OCI-LY3 (cell line): ENCODE measurements around the gene COG5.
A peak's percentile ranks its signal among the peaks of the same experiment; 100 is the strongest.

Source experiments
- H2AFZ ChIP-seq: fragments of 200-600, 300-600 bp; shearing (Covaris generic); 2 replicates; pipeline ENCODE4 v1.6.0; 2014; ENCODE audit warnings: antibody characterized with exemption, low read depth, low read length
- H3K27ac ChIP-seq: fragments of 200-600, 300-600 bp; sonication (generic); 2 replicates; pipeline ENCODE4 v1.5.1; 2014; ENCODE audit warnings: mild to moderate bottlenecking, low read length, moderate library complexity, mixed read lengths
- H3K27me3 ChIP-seq: fragments of 200-600, 300-600 bp; sonication (generic); 2 replicates; pipeline ENCODE4 v1.6.1; 2014; ENCODE audit warnings: low read depth, low read length, mixed read lengths
- H3K36me3 ChIP-seq: fragments of 200-600, 300-600 bp; sonication (generic); replicated peaks from 2 replicates; pipeline ENCODE3; 2014; ENCODE audit warnings: low read depth, low read length, mixed read lengths
- H3K4me1 ChIP-seq: fragments of 300-600, 200-600 bp; sonication (generic); 2 replicates; pipeline ENCODE4 v1.6.1; 2014; ENCODE audit warnings: low read length, mixed read lengths
- H3K4me2 ChIP-seq: fragments of 200-600, 300-600 bp; sonication (generic); 2 replicates; pipeline ENCODE4 v1.6.1; 2014; ENCODE audit warnings: low read length, mixed read lengths
- H3K4me3 ChIP-seq: fragments of 300-600, 200-600 bp; sonication (generic); 2 replicates; pipeline ENCODE4 v1.5.1; 2014; ENCODE audit warnings: antibody characterized with exemption, mild to moderate bottlenecking, low read length, moderate library complexity
- H3K79me2 ChIP-seq: fragments of 300-600, 200-600 bp; shearing (Covaris generic); 2 replicates; pipeline ENCODE4 v1.6.1; 2014; ENCODE audit warnings: mild to moderate bottlenecking, low read length, mixed read lengths
- H3K9ac ChIP-seq: fragments of 300-600, 200-600 bp; shearing (Covaris generic); 2 replicates; pipeline ENCODE4 v1.6.0; 2014; ENCODE audit warnings: mild to moderate bottlenecking, low read length, moderate library complexity
- H3K9me3 ChIP-seq: fragments of 200-600, 300-600 bp; shearing (Covaris generic); 2 replicates; pipeline ENCODE4 v1.6.1; 2014; ENCODE audit warnings: low read length, mixed read lengths; ENCODE audit not compliant: insufficient read depth
- H4K20me1 ChIP-seq: fragments of 200-600, 300-600 bp; sonication (generic); 2 replicates; pipeline ENCODE4 v1.6.1; 2016; ENCODE audit warnings: low read length, mixed read lengths; ENCODE audit not compliant: insufficient read depth
- CTCF ChIP-seq: fragments of 200-600, 300-600 bp; sonication (generic); IDR thresholded peaks from 2 replicates; pipeline ENCODE4 v1.5.1; 2014; ENCODE audit warnings: antibody characterized with exemption, low read length, low read depth
- EZH2phosphoT487 ChIP-seq: fragments of 200-600 bp; shearing (Covaris generic); IDR thresholded peaks from 2 replicates; pipeline ENCODE4 v1.6.1; 2018; ENCODE audit warnings: antibody characterized with exemption, mixed run types, low read depth

The COG5 gene

GRCh38 chr7:107353701-107354100 is 210.0 kb downstream of the COG5 start:
- no peak overlapping the region for H2AFZ ChIP-seq
- H3K27ac ChIP-seq = no peak overlapping the region
- H4K20me1 ChIP-seq = no peaks in the 10 kb centered on the region
- H3K4me3 ChIP-seq = no peak overlapping the region
- H3K79me2 ChIP-seq = no peaks in the 10 kb centered on the region
- H3K9ac ChIP-seq = no peak overlapping the region
- H3K36me3 ChIP-seq = no peaks in the 10 kb centered on the region
- TF ChIP-seq CTCF = no peak
- TF ChIP-seq EZH2phosphoT487 = no peak
- no peaks in the 10 kb centered on the region for H3K27me3 ChIP-seq
- no peaks in the 10 kb centered on the region for H3K9me3 ChIP-seq
- H3K4me2 ChIP-seq = no peak overlapping the region
- no peaks in the 10 kb centered on the region for H3K4me1 ChIP-seq

- no peak overlapping the region for H3K27ac ChIP-seq
- TF ChIP-seq CTCF (no peak), EZH2phosphoT487 (no peak)
- H3K9ac ChIP-seq = no peak overlapping the region
- peaks cover 8% of the 10 kb centered on the region for H3K36me3 ChIP-seq
- H3K27me3 ChIP-seq = no peaks in the 10 kb centered on the region
- peaks cover 5% of the 10 kb centered on the region; the same call in 1 of the 2 replicates for H3K9me3 ChIP-seq
- no peaks in the 10 kb centered on the region for H4K20me1 ChIP-seq
- H3K4me1 ChIP-seq = peaks cover 24% of the 10 kb centered on the region
- no peaks in the 10 kb centered on the region for H3K79me2 ChIP-seq
- no peak overlapping the region for H2AFZ ChIP-seq
- H3K4me2 ChIP-seq = peak overlapping the region; percentile 54
- H3K4me3 ChIP-seq = peak overlapping the region; percentile 36
These were observed 217.8 kb downstream of the COG5 start for GRCh38 chr7:107345898-107346297.

- H3K27me3 ChIP-seq = no peaks in the 10 kb centered on the region
- no peaks in the 10 kb centered on the region for H3K79me2 ChIP-seq
- H2AFZ ChIP-seq = no peak overlapping the region
- H3K36me3 ChIP-seq = peaks cover 8% of the 10 kb centered on the region
- TF ChIP-seq CTCF = peak; percentile 22; the same call in 1 of the 2 replicates
- TF ChIP-seq EZH2phosphoT487 = no peak
- no peak overlapping the region for H3K9ac ChIP-seq
- H3K4me2 ChIP-seq = peak overlapping the region; percentile 37
- no peaks in the 10 kb centered on the region for H4K20me1 ChIP-seq
- H3K27ac ChIP-seq = peak overlapping the region; percentile 48
- no peak overlapping the region for H3K4me3 ChIP-seq
- peaks cover 5% of the 10 kb centered on the region; the same call in 1 of the 2 replicates for H3K9me3 ChIP-seq
- peaks cover 24% of the 10 kb centered on the region for H3K4me1 ChIP-seq
These were observed 218.9 kb downstream of the COG5 start for GRCh38 chr7:107344799-107345198.

GRCh38 chr7:107344286-107344685 is 219.4 kb downstream of the COG5 start:
- no peak overlapping the region for H3K9ac ChIP-seq
- no peak for TF ChIP-seq EZH2phosphoT487
- peaks cover 8% of the 10 kb centered on the region for H3K36me3 ChIP-seq
- H3K4me1 ChIP-seq = peaks cover 24% of the 10 kb centered on the region
- H3K27me3 ChIP-seq = no peaks in the 10 kb centered on the region
- H3K27ac ChIP-seq = peak overlapping the region; percentile 48
- H3K79me2 ChIP-seq = no peaks in the 10 kb centered on the region
- H2AFZ ChIP-seq = no peak overlapping the region
- H3K4me2 ChIP-seq = no peak overlapping the region
- H4K20me1 ChIP-seq = no peaks in the 10 kb centered on the region
- no peak overlapping the region for H3K4me3 ChIP-seq
- peaks cover 5% of the 10 kb centered on the region; the same call in 1 of the 2 replicates for H3K9me3 ChIP-seq
